ENCODE data around the gene POU3F4. TPM values are rescaled to one million over a fixed set of nuclear protein-coding genes. Genes with fewer than 3 reads are reported as not detected.

Gene POU3F4
- not detected for total RNA-seq

DNA sequence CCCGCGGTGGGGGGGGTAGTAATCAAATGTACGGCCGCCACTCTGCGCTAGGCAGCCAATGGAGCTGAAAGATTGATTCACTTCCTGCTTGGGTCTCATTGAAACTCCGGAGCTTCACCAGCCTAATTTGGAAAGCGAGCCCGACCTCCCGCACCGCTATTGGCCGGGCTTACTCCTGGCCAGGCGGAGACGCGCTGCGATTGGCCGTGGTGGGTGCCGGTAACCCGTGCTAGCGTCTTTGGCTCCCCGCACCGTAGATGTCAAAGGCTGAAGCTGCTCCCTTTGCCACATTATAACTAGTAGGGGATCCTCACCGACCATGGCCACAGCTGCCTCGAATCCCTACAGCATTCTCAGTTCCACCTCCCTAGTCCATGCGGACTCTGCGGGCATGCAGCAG, at the start of gene POU3F4:
TSS of gene POU3F4 (plus strand) at position 285 of the 400 bp plus-strand sequence. CDS start at position 320, 35 bp downstream.
- DNase-seq = peak; percentile 46

DNA sequence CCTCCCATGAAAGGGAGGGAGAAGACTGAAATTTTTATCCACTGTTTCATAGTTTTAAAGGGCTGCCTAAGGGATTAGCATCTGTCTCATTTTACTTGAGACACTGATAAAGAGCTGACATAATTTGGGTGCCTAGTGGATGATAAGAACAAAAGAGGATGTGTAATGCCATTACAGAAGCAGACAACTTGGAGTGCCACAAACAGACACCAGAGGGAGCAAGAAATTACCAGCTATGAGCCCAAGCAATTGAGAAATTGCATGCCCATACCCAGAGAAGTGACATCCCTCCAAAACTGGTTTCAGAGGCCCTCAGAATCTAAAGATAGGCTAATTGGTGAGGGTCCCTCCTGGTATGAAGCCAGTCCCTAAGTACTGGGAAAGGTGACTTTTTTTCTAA, 38.5 kb upstream of the POU3F4 start:
- DNase-seq = peak; percentile 0

DNA sequence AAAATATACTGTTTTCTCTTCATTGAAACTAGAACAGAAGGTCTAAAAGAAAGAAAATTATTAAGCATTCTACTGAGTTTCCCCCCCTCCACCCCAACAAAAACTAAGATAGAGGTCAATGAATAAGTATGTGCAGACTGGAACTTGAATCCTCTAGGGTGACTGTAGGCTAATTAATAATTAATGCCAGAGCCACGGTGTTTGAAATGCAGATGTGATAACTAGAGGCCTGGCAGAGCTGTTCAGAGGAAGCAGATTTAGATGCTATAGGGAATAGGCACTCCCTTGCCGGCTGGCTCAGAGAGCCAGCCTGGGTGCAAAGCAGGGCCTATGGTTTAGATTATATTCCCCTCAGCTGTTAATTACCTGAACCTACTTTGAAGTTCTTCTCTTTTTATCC, 12.2 kb upstream of the POU3F4 start:
- DNase-seq = no peak

DNA sequence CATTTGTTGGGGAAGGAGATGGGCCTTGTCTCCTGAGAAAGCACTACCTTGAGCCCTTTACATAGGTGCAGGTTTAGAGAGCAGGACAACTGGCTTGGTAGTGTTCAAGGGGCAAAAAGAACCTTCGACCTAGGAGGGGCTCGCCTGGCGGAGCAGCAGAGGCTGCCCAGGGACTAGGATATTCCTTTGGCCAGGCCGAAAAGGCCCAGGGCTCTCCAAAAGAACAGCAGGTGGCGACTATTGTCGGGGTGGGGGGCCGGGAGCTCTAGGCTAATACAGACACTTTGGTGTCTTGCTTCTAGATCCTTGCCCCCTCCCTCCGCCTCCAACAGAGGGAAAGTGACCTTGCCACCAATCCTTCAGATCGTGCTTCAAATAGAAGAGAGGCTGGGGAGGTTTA, 7.1 kb upstream of the POU3F4 start:
- no peak for DNase-seq

DNA sequence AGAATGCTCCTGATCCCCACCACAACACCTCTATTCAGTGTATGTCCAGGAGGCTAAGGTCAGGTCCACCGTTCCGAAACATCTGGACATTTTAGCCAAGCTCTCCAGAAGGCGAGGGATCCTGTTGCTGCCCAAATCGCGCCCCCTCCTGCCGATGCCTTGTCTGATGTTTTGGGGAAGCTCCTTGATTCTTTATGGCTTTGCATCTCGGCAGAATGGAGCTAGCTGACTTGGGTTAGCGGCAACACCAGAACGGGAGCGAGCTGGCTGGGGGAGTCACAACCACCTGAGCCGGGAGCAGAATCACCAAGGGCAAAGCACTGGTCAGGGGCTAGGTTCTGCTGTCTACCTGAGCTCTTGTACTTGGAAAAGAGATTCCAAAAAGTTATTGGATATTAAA, 6.6 kb upstream of the POU3F4 start:
- DNase-seq = no peak

DNA sequence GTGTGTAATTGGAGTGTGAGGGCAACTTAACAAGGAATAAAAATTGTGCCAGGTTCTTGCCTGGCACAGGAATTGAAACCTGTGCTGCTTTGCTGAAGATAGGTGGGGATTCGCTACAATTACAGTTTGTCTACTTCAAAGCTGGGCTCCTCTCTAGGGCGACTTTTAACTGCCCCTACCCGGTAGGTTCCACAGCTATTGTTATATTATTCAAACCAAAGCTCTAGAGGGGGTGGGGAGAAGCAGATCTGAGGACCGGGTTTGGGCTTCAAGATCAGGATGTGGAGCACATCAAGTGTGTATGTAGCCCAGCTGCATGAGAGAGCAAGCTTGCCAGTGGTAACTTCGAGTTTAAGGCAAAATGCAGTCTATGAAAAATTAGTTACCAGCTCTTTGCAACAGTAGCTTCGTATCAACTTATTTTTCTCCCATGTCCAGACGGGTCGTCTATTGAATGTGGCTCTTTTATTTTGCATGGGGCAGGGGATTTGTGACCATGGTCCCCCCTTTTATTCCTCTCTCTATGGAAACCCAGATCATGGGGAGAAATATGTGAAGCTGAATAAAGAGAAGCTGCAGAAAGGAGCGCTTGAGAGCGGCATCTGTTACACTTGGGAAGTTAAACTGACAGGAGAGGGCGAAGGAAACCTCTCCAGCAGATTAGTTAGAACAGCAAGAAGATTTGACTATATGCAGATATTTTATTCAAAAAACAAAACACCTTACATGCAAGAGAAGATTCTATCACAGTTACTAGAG, 3.2 kb upstream of the POU3F4 start:
- DNase-seq = no peak

DNA sequence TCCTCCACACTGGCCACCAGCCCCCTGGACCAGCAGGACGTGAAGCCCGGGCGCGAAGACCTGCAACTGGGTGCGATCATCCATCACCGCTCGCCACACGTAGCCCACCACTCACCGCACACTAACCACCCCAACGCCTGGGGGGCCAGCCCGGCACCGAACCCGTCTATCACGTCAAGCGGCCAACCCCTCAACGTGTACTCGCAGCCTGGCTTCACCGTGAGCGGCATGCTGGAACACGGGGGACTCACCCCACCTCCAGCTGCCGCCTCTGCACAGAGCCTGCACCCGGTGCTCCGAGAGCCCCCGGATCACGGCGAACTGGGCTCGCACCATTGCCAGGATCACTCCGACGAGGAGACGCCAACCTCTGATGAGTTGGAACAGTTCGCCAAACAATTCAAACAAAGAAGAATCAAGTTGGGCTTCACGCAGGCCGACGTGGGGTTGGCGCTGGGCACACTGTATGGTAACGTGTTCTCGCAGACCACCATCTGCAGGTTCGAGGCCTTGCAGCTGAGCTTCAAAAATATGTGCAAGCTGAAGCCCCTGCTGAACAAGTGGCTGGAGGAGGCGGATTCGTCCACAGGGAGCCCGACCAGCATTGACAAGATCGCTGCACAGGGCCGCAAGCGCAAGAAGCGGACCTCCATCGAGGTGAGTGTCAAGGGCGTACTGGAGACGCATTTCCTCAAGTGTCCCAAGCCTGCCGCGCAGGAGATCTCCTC, 600 bp downstream of the POU3F4 start:
- no peak for DNase-seq

DNA sequence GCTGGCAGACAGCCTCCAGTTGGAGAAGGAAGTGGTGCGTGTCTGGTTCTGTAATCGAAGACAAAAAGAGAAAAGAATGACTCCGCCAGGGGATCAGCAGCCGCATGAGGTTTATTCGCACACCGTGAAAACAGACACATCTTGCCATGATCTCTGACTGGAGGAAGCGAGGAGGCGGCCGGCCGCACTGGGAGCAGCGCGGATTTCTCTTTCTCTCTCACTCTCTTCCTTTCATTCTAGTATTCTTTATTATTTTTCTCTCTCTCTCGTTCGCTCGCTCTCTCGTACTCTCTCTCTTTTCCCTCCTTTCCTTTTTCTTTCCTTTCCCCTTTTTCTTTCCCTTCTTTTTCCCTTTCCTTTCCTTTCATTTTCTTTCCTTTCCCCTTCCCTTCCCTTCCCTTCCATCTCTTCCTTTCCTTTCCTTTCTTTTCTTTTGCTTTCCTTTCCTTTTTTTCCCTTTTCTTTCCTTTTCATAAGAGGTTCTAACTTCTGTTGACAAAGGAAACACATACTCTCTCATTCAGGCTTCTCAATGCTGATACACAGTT, 1.2 kb downstream of the POU3F4 start:
- no peak for DNase-seq

DNA sequence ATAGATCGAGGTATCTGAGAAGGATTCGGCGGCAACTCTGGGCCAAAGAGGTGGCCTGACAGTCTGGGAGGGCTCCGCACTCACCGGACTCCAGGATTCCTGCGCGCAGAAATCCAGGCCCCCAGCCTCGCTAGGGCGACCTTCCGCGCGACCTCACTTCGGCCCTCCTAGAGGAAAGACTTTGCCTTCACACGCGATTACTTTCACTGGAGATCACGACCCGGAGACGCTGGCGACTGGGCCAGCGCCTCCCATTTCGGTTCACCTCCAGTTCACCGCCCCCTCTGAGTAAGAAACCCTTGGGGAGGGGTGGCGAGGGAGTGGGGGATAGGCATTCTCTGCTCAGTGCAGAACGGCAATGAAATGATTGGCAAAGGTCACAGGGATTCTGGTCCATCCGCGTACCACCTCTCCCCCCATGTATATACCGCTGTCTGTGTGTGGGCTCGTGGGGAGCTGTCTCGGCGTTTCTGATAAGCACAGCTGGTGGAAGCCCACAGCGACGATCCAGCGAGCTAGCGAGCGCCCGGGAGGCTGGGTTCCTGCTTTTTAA, 2.5 kb downstream of the POU3F4 start:
- DNase-seq = peak; percentile 1

DNA sequence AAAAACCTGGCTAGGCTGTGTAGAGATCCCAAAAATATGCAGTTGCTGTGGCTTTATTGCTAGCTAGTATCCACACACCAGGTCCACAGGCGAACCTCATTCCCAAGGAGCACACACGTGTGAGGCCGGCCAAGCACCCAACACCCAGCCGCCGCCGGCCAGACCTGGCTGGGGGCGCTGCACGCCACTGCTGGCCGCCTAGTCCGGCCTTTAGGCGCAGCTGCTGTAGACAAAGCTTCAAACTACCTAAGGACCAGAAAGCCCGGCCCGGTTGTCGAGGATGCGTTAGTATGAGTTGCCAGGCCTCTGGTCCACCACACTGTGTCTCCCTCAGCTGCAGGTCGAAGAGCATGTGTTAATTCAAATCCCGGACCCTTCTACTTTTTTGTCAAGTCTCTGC, 3.1 kb downstream of the POU3F4 start:
- peak; percentile 2 for DNase-seq

DNA sequence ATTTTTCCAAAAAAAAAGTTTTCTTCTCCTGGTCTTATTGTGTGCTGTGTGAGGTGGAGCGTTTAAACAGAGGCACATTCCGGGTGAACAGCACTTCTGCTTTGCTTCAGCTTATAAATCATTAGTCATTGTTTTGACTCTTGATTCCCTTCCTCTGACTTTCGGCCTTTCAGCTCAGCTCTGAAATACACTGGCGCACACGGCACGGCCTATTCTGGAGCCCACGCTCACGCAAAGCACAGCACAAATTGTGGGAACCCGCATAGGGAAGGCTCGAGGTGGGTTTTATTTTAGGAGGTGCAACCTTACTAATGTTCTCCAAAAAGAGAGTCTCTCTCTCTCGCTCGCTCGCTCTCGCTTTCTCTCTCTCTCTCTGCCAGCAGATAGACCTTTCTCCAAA, 4.0 kb downstream of the POU3F4 start:
- DNase-seq = no peak

DNA sequence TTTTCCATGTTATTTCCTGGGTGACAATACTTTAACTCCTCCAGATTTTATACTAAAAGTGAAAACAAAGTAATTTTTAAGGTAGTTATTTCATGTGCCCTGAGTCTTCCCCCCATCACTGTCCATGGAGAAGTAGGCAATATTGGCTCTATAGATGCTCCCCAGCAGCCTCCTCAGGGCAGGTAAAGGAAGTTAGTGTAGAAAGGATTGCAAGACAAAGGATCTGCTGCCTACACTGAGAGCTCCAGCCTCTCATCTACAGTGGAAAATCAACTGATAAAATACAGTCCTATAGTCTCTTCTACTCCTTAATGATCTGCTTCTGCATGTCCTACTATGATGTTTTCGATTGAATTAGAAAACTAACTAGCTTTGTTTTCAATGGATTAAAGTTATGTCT, 8.5 kb downstream of the POU3F4 start:
- no peak for DNase-seq

DNA sequence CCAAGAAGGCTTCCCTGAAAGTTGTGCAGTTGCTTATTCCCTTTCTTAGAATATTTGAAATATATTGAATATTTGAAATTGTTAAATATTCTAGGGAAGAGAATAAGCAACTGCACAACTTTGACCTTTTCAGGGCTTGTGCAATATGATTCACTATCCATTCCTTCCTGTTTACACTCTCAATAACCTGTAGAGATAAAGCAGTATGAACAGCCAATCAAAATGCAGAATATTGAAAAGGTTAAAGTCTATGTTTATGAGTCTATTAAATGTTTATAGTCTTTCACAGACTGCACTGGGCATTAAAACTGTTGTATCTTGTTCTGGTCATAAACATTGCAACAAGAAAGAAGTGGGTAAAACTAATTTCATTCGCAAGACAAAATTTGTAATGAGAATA, 13.8 kb downstream of the POU3F4 start:
- DNase-seq = no peak

DNA sequence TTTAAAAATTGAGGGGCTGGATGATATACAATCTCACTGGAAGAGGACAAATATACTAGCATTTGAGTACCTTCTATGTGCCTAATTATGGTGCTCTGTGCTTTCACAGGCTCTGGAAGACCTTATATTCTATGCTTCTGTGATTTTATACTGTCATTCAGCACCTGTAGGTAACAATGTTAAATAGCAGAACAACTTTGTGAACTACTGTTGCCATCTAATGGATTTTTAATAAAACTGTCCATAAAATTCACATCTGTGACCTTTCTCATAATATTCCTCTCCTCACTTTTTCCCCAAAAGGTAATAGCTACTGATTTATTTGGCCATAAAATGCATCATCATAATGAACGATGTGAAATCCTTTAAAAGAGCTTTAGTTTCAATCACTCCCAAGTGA, 21.9 kb downstream of the POU3F4 start:
- DNase-seq = no peak

DNA sequence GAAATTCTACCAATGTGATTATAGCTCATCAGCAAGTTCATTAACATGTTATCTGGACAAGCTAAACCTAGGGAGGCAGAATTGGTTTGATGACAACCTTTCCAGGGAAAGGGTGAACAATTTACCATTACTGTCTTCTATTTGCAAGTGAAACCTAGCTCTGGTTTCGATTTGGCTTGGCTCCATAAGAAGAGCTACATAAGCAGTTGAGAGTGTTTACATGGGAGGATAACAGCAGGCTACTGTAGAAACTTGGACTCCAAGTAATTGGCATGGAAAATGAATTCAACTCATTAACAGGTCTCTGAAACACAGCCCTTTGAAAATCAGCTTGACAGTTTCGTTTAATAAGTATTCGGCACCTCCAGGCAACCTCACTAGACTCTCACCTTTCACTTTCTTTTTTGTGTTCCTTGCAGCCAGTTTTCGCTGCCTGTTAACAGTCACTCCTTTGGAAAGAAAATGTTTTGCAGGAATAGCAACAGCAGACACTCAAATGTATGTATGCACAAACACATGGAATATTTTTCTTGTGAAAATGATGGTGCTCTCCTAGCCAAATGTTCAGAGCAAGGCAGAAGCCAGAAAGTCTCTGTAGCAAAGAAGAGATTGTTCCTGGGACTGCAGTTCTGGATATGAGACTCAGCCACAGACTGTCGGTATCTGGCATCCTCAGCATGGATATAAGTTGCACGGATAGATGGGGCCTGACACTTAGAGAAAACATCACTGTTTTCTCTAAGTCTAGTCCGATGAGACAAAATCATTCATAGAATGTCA, 27.5 kb downstream of the POU3F4 start:
- DNase-seq = peak; percentile 5

All from tongue (tissue), 2 donors.